ENCODE data around the gene COL1A2.

DNA sequence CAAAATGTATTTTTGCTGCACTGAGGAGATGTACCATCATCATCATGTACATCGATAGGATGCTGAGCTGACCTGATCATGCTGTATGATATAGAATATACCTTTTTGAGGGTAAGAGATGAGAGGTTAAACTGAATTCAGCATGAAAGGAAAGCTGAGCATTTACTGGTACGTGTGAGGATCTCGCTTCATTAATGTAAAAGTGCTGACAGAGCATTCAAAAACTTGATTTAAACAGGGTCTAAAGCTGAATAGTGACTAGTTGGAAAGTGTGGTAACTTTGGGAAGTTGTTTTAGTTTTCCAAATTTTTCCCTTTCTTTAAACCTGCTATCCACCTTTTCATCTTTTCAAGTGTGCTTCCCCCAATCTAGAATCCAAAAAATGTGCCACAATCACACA is 28.5 kb upstream of the COL1A2 start:
- TF ChIP-seq, protein P1, sequence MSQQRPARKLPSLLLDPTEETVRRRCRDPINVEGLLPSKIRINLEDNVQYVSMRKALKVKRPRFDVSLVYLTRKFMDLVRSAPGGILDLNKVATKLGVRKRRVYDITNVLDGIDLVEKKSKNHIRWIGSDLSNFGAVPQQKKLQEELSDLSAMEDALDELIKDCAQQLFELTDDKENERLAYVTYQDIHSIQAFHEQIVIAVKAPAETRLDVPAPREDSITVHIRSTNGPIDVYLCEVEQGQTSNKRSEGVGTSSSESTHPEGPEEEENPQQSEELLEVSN (IDR thresholded peaks at IDR 0.05) = no peak
- no peak for TF ChIP-seq JUN (IDR thresholded peaks at IDR 0.05; ENCODE audit: low read depth, low read length)
- no peak for TF ChIP-seq TAF1 (IDR thresholded peaks at IDR 0.05; ENCODE audit: low read depth, low read length)
- TF ChIP-seq SIN3A (conservative IDR thresholded peaks at IDR 0.05 in 1 of 2, IDR thresholded peaks at IDR 0.05 in 1 of 2; ENCODE audit: low read depth in 1 of 2, low read length in 2 of 2) = no peak
- TF ChIP-seq, protein P2, sequence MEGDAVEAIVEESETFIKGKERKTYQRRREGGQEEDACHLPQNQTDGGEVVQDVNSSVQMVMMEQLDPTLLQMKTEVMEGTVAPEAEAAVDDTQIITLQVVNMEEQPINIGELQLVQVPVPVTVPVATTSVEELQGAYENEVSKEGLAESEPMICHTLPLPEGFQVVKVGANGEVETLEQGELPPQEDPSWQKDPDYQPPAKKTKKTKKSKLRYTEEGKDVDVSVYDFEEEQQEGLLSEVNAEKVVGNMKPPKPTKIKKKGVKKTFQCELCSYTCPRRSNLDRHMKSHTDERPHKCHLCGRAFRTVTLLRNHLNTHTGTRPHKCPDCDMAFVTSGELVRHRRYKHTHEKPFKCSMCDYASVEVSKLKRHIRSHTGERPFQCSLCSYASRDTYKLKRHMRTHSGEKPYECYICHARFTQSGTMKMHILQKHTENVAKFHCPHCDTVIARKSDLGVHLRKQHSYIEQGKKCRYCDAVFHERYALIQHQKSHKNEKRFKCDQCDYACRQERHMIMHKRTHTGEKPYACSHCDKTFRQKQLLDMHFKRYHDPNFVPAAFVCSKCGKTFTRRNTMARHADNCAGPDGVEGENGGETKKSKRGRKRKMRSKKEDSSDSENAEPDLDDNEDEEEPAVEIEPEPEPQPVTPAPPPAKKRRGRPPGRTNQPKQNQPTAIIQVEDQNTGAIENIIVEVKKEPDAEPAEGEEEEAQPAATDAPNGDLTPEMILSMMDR (IDR thresholded peaks at IDR 0.05; ENCODE audit: control extremely low read depth in 1 of 3, insufficient read depth in 1 of 3, low read depth in 1 of 3, low read length in 3 of 3) = no peak
